ENCODE results near the gene CHRM1. TPM values are rescaled to one million over a fixed set of nuclear protein-coding genes. Genes with fewer than 3 reads are reported as not detected.
A peak's percentile ranks its signal among the peaks of the same experiment; 100 is the strongest.

Gene CHRM1
- total RNA-seq, 2 experiments from 2014 or later: not detected

DNA sequence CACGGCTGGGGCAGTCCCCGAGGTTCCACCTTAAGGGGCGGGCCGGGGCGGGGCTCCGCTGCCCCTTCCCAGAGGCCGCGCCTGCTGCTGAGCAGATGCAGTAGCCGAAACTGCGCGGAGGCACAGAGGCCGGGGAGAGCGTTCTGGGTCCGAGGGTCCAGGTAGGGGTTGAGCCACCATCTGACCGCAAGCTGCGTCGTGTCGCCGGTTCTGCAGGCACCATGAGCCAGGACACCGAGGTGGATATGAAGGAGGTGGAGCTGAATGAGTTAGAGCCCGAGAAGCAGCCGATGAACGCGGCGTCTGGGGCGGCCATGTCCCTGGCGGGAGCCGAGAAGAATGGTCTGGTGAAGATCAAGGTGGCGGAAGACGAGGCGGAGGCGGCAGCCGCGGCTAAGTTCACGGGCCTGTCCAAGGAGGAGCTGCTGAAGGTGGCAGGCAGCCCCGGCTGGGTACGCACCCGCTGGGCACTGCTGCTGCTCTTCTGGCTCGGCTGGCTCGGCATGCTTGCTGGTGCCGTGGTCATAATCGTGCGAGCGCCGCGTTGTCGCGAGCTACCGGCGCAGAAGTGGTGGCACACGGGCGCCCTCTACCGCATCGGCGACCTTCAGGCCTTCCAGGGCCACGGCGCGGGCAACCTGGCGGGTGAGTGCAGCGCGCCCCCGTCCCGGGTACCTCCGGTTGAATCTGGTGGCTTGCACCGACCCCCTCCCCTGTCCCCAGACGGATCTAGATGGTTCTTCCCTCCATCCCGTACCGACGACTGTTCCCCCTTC lies 40.2 kb downstream of the CHRM1 start, which contains the start of gene SLC3A2:
Gene SLC3A2 (plus strand): TSS at position 94 of the 776 bp plus-strand sequence. CDS start 128 bp downstream, at position 222.
- Histone ChIP-seq H3K27me3 (ENCODE audit: control insufficient read depth in 1 of 2, insufficient read depth in 2 of 2, low read length in 2 of 2) (no peaks in the 10 kb centered on the region), H3K9me3 (ENCODE audit: control insufficient read depth in 1 of 2, insufficient read depth in 1 of 2, low read length in 2 of 2) (no peaks in the 10 kb centered on the region), H3K4me3 (ENCODE audit: low read length) (peak within 1 kb of the TSS; percentile 99), H3K4me1 (ENCODE audit: insufficient read depth, low read length) (peaks cover 47% of the 10 kb centered on the region), H3K27ac (ENCODE audit: low read depth in 1 of 2, low read length in 2 of 2) (peak within 1 kb of the TSS; percentile 95 to 98), H3K36me3 (ENCODE audit: insufficient read depth, low read length) (peaks cover 36% of the 10 kb centered on the region)
- ATAC-seq (ENCODE audit: poor library complexity): peak; percentile 74
- intact Hi-C loops (cut with DNase I, micrococcal nuclease): loop anchor here (1.0 to 10.0 kb wide), 11 partner anchors 18 to 754 kb away; partner anchors contain the start of genes STX5 (in 1 of the 2), TAF6L (in 1 of the 2), TEX54 (in 1 of the 2) and TMEM179B (in 1 of the 2)
- Mint-ChIP-seq H3K4me1 (ENCODE audit: low read depth) (peaks cover 52% of the 10 kb centered on the region), H3K27me3 (no peaks in the 10 kb centered on the region), H3K4me3 (peak within 1 kb of the TSS; percentile 93), H3K9me3 (no peaks in the 10 kb centered on the region), H3K36me3 (ENCODE audit: low read depth) (peaks cover 59% of the 10 kb centered on the region), H3K27ac (peak within 1 kb of the TSS; percentile 100)
- TF ChIP-seq, protein P1, sequence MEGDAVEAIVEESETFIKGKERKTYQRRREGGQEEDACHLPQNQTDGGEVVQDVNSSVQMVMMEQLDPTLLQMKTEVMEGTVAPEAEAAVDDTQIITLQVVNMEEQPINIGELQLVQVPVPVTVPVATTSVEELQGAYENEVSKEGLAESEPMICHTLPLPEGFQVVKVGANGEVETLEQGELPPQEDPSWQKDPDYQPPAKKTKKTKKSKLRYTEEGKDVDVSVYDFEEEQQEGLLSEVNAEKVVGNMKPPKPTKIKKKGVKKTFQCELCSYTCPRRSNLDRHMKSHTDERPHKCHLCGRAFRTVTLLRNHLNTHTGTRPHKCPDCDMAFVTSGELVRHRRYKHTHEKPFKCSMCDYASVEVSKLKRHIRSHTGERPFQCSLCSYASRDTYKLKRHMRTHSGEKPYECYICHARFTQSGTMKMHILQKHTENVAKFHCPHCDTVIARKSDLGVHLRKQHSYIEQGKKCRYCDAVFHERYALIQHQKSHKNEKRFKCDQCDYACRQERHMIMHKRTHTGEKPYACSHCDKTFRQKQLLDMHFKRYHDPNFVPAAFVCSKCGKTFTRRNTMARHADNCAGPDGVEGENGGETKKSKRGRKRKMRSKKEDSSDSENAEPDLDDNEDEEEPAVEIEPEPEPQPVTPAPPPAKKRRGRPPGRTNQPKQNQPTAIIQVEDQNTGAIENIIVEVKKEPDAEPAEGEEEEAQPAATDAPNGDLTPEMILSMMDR (IDR thresholded peaks at IDR 0.05): peak; percentile 86
- peak; percentile 61 to 94 (median 82) for DNase-seq
- ChIA-PET POLR2A (interaction anchor here (0.6 to 4.0 kb wide), 39 partner anchors 9 to 1489 kb away, joined by 3 to 95 read pairs (median 5); partner anchors contain the start of genes BSCL2, C11orf98, CSKMT and EEF1G), CTCF (interaction anchor here (0.6 to 3.6 kb wide), 33 partner anchors 9 to 445 kb away, joined by 3 to 35 read pairs (median 5); partner anchors contain the start of genes HNRNPUL2, MTA2, NXF1 and STX5)

DNA sequence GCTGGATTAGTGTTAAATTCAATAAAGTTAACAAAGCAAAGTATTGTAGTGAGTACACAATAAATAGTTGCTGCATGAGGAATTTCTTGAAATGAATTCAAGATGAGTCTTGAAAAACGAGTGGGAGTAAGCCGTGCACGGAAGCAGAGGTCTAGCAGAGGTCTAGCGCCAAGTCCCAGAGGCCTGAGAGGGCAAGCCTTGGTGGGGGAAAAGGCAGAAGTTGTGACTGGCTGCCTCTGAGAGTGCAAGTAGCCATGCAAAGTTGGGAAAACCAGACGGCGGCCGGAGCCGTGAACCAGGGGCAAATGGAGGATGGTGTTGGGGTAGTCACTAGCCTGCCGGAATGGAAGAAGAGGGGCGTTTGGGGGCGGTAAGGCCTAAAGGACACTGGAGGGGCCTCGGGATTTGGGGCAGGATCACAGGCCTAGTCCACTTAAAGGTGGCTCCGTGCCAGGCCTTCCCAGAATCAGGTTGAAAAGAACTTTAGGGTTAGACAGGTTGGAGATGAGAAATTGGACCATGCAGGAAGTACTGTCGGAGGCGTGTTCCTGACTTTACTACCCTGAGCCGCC lies 40.8 kb downstream of the CHRM1 start:
- H3K27me3 Mint-ChIP-seq: no peaks in the 10 kb centered on the region
- TF ChIP-seq, protein P1 (IDR thresholded peaks at IDR 0.05): no peak
- H3K27ac Mint-ChIP-seq: peak overlapping the region; percentile 100
- H3K9me3 Mint-ChIP-seq: no peaks in the 10 kb centered on the region
- peak overlapping the region; percentile 95 to 98 for H3K27ac ChIP-seq (ENCODE audit: low read depth in 1 of 2, low read length in 2 of 2)
- H3K36me3 ChIP-seq (ENCODE audit: insufficient read depth, low read length): peaks cover 30% of the 10 kb centered on the region
- peak overlapping the region; percentile 99 for H3K4me3 ChIP-seq (ENCODE audit: low read length)
- CTCF ChIA-PET: interaction anchor here (0.8 to 3.6 kb wide), 11 partner anchors 25 to 289 kb away, joined by 3 to 35 read pairs (median 8); partner anchors contain the start of genes STX5, TEX54, TMEM179B and TUT1
- DNase-seq (peak in 3 of 14 experiments; percentile 8 to 22 (median 14)), ATAC-seq (ENCODE audit: poor library complexity) (no peak)
- H3K9me3 ChIP-seq (ENCODE audit: control insufficient read depth in 1 of 2, insufficient read depth in 1 of 2, low read length in 2 of 2): no peaks in the 10 kb centered on the region
- H3K4me3 Mint-ChIP-seq: peak overlapping the region; percentile 93
- intact Hi-C loops (cut with DNase I, micrococcal nuclease): loop anchor here (2.0 to 10.0 kb wide), 8 partner anchors 18 to 753 kb away; partner anchors contain the start of genes STX5 (in 1 of the 2), TAF6L (in 1 of the 2), TEX54 (in 1 of the 2) and TUT1 (in 1 of the 2)
- peaks cover 53% of the 10 kb centered on the region for H3K36me3 Mint-ChIP-seq (ENCODE audit: low read depth)
- peaks cover 47% of the 10 kb centered on the region for H3K4me1 Mint-ChIP-seq (ENCODE audit: low read depth)
- no peaks in the 10 kb centered on the region for H3K27me3 ChIP-seq (ENCODE audit: control insufficient read depth in 1 of 2, insufficient read depth in 2 of 2, low read length in 2 of 2)
- POLR2A ChIA-PET: interaction anchor here (0.8 to 4.0 kb wide), 24 partner anchors 10 to 1008 kb away, joined by 3 to 95 read pairs (median 6); partner anchors contain the start of genes BSCL2, C11orf98, CSKMT and EEF1G
- H3K4me1 ChIP-seq (ENCODE audit: insufficient read depth, low read length): peaks cover 44% of the 10 kb centered on the region

All from CD4-positive, alpha-beta T cell (primary cell).